ENCODE data around the gene FZD10.

The FZD10 gene

GRCh38 chr12:130158754-130159059, 3.6 kb upstream of the FZD10 start:
- no peak for TF ChIP-seq GABPA (IDR thresholded peaks at IDR 0.05; ENCODE audit: low read depth)
- TF ChIP-seq, protein P1, sequence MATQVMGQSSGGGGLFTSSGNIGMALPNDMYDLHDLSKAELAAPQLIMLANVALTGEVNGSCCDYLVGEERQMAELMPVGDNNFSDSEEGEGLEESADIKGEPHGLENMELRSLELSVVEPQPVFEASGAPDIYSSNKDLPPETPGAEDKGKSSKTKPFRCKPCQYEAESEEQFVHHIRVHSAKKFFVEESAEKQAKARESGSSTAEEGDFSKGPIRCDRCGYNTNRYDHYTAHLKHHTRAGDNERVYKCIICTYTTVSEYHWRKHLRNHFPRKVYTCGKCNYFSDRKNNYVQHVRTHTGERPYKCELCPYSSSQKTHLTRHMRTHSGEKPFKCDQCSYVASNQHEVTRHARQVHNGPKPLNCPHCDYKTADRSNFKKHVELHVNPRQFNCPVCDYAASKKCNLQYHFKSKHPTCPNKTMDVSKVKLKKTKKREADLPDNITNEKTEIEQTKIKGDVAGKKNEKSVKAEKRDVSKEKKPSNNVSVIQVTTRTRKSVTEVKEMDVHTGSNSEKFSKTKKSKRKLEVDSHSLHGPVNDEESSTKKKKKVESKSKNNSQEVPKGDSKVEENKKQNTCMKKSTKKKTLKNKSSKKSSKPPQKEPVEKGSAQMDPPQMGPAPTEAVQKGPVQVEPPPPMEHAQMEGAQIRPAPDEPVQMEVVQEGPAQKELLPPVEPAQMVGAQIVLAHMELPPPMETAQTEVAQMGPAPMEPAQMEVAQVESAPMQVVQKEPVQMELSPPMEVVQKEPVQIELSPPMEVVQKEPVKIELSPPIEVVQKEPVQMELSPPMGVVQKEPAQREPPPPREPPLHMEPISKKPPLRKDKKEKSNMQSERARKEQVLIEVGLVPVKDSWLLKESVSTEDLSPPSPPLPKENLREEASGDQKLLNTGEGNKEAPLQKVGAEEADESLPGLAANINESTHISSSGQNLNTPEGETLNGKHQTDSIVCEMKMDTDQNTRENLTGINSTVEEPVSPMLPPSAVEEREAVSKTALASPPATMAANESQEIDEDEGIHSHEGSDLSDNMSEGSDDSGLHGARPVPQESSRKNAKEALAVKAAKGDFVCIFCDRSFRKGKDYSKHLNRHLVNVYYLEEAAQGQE (IDR thresholded peaks at IDR 0.05; ENCODE audit: insufficient replicate concordance, low read depth) = no peak
- TF ChIP-seq, protein P2, sequence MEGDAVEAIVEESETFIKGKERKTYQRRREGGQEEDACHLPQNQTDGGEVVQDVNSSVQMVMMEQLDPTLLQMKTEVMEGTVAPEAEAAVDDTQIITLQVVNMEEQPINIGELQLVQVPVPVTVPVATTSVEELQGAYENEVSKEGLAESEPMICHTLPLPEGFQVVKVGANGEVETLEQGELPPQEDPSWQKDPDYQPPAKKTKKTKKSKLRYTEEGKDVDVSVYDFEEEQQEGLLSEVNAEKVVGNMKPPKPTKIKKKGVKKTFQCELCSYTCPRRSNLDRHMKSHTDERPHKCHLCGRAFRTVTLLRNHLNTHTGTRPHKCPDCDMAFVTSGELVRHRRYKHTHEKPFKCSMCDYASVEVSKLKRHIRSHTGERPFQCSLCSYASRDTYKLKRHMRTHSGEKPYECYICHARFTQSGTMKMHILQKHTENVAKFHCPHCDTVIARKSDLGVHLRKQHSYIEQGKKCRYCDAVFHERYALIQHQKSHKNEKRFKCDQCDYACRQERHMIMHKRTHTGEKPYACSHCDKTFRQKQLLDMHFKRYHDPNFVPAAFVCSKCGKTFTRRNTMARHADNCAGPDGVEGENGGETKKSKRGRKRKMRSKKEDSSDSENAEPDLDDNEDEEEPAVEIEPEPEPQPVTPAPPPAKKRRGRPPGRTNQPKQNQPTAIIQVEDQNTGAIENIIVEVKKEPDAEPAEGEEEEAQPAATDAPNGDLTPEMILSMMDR (IDR thresholded peaks at IDR 0.05; ENCODE audit: insufficient read depth, low read length) = no peak
- TF ChIP-seq SPI1 (IDR thresholded peaks at IDR 0.05; ENCODE audit: borderline replicate concordance, low read depth) = no peak
- TF ChIP-seq POLR2AphosphoS5 (IDR thresholded peaks at IDR 0.05; ENCODE audit: low read depth) = no peak
- H3K27me3 ChIP-seq (ENCODE audit: insufficient read depth, poor library complexity, severe bottlenecking) = peaks cover 32% of the 10 kb centered on the region
- no peak overlapping the region for H3K27ac ChIP-seq (replicated peaks)
- H3K4me3 ChIP-seq (replicated peaks; ENCODE audit: insufficient read depth, low read length) = no peak overlapping the region
- DNase-seq (ENCODE audit: low read depth in 1 of 2, low spot score in 1 of 2) = no peak

DNA sequence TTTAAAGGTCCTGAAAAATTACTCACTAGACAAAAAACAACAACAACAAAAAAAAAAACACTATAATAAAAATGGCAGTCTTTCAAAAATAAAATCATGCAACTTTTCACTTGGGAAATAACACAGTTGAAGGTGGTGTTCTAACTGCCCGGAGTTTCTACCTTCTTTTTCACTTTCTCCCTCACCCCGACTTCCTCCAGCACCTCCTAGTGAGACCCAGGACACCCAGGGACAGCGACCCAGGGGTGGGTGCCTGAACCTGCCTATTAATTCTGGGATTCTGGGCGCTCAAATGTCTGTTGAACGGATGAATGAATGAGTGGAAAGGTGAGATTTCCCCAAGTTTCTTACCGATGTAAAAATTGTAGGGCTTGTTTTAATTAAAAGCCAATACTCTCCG, 2.0 kb upstream of the FZD10 start:
- Histone ChIP-seq H3K4me3 (replicated peaks; ENCODE audit: insufficient read depth, low read length) (no peak overlapping the region), H3K27me3 (ENCODE audit: insufficient read depth, poor library complexity, severe bottlenecking) (peaks cover 32% of the 10 kb centered on the region), H3K27ac (replicated peaks) (no peak overlapping the region)
- TF ChIP-seq GABPA (IDR thresholded peaks at IDR 0.05; ENCODE audit: low read depth) (no peak), POLR2AphosphoS5 (IDR thresholded peaks at IDR 0.05; ENCODE audit: low read depth) (no peak), SPI1 (IDR thresholded peaks at IDR 0.05; ENCODE audit: borderline replicate concordance, low read depth) (no peak)
- TF ChIP-seq, protein P1 (IDR thresholded peaks at IDR 0.05; ENCODE audit: insufficient replicate concordance, low read depth) = no peak
- TF ChIP-seq, protein P2 (IDR thresholded peaks at IDR 0.05; ENCODE audit: insufficient read depth, low read length) = no peak
- DNase-seq (ENCODE audit: low read depth in 1 of 2, low spot score in 1 of 2) = no peak

GRCh38 chr12:130160711-130161231, 1.5 kb upstream of the FZD10 start:
- DNase-seq (ENCODE audit: low read depth in 1 of 2, low spot score in 1 of 2) = no peak
- Histone ChIP-seq H3K27me3 (ENCODE audit: insufficient read depth, poor library complexity, severe bottlenecking) (peaks cover 32% of the 10 kb centered on the region), H3K4me3 (replicated peaks; ENCODE audit: insufficient read depth, low read length) (no peak overlapping the region), H3K27ac (replicated peaks) (no peak overlapping the region)
- TF ChIP-seq POLR2AphosphoS5 (IDR thresholded peaks at IDR 0.05; ENCODE audit: low read depth) (no peak), GABPA (IDR thresholded peaks at IDR 0.05; ENCODE audit: low read depth) (no peak), SPI1 (IDR thresholded peaks at IDR 0.05; ENCODE audit: borderline replicate concordance, low read depth) (no peak)
- TF ChIP-seq, protein P2 (IDR thresholded peaks at IDR 0.05; ENCODE audit: insufficient read depth, low read length) = no peak
- TF ChIP-seq, protein P1 (IDR thresholded peaks at IDR 0.05; ENCODE audit: insufficient replicate concordance, low read depth) = no peak

Data from HL-60 (cell line).